Tongue (tissue), 2 donors: ENCODE measurements around the gene AGA. TPM values are rescaled to one million over a fixed set of nuclear protein-coding genes. Genes with fewer than 3 reads are reported as not detected.

Experiments
- DNase-seq: peaks from one replicate; pipeline ENCODE4 v3.0.0-alpha.2; 2015
- total RNA-seq: library from RNA; depleted of rRNA; stranded (reverse); fragments of >200 nt; gene quantifications from one replicate; pipeline ENCODE4 v1.2.3, GENCODE V29; 2014

The AGA gene
- total RNA-seq, result 19.1 TPM

DNA sequence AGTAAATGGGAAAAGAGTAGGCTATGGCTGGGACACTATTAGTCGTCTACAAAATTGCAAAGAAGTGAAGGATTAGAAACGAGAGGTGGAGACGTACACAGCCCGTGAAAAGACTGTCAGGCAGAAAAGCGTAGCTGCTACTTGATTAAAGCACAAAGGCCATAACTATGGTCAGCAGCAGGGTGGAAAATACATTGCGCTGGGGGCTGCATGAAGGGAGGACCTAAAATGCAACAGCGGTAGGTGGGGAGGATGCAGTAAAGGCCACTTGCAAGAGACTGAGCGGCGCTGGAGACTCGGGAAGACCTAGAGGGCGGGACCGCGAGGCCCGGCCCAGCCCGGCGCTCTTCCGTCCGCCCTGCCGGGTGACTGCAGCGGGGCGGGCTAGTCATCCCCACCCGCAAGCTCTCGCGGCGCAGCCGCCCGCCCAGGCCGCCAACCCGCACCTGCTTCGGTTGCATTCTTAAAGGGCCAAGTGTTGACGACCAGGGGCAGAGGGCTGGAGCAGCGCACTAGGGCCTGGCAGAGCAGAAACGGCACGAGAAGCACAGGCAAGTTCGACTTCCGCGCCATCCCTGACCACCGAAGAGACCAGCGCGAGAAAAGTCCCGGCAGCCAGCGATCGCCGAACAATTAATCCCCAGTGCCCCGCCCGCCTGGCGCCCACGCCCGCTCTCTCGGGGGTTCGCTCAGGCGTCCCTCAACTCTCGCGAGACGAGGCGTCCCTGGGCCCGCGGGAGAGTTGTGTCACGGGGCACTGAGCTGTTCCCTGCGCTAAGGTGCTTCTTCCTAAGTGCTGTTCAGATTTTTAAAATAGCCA is at the start of gene AGA:
AGA (minus strand) TSS at position 635 of the 820 bp plus-strand sequence; CDS start at position 573, 62 bp downstream.
- peak; percentile 97 for DNase-seq

DNA sequence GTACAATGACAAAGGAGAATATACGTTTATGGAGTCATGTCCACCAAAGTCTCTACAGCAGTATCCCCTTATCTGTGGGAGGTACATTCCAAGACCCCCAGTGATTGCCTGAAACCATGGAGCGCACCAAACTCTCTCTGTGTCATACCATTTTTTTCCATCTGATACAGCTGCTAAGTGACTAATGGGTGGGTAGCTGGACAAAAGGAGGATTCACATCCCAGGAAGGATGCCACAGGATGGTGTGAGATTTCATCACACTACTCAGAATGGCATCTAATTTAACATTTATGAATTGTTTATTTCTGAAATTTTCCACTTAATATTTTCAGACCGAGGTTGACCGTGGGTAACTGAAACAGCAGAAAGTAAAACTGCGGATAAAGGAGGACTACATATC is 49.8 kb upstream of the AGA start:
- no peak for DNase-seq

DNA sequence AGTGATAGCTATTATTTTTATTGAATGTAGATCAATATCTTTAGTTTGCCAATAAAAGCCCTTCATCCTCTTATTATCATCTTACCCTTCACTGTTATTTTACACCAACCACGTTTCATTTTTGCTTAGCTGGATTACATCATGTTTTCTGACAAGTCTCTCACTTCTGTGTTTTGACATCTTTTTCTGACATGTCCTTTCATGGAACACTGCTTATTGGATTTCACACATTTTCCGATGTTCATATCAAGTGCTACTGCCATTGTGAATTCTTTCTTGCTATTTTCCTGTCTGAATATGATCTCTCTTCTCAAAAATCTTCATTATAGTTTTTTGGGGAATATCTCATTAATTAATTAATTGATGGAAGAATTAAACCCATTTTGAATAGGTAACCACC is 48.5 kb upstream of the AGA start:
- no peak for DNase-seq

DNA sequence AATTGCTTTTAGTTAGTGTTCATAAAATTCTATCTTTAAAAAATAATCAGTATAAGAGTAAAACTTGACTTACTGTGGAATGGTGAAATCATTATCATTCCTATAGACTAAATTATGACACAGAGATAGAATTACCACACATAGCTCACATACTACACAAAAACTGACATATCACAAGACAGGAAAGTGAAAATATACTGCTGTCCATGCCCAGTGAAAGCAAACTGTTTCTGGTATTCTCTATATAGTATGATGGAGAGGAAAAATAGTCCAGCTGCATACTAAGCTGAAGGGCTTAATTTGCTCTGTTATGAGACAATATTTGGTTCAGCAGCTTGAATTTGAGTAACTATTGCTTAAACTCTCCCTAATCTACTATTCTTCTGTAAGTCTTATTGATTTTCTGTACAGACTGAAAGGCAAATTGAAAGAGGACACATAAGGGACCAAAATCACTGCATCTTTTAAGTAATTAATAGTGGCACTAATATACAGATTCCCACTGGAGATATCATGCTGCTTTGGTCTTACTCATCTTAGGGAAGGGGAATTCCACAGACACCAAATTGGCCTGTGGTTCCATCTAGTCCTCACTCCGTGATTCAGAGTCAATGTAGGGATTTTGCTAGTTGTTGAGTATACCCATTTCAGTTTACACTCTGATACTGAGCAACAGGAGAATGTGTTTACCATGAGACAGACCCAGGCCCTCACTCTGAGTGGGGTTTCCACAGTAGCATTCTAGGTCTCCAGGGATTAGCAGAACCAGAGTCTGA is 47.4 kb upstream of the AGA start:
- DNase-seq, result no peak

DNA sequence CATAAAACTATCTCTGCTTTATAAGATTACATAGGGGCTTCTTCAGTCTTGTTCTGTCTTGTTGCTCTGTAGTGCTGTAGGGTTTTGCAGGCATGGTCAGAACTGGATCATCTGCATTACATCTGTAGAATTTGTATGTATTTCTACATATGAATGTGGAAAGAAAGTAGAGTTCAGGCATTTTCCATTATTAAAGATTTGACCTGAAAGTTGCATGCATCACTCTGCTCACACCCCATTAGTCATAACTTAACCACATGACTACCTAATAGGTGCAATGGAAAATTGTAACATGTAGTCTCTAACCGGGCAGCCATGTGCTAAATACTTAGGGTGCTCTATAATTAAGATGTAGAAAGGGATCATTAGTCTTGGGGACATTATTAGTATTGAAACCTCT is 45.7 kb upstream of the AGA start:
- no peak for DNase-seq

DNA sequence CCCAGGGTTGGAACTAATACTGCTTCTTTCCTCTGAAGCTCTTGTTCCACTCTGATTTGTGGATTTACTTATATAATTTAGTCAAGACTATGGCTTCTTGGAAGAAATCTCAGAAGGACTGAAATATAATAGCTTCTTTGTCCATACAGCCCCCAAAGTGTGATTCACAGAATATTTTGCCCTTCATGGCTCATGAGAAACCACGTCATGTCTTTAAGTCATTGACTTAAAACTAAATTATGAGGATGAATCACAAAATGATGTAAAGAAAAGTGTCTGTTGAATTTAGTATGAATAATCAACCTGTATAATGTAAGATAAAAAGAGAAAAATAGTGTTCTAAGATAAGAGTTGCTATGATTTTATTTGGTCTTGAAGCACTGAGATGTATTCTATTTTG is 43.3 kb upstream of the AGA start:
- DNase-seq, result no peak

DNA sequence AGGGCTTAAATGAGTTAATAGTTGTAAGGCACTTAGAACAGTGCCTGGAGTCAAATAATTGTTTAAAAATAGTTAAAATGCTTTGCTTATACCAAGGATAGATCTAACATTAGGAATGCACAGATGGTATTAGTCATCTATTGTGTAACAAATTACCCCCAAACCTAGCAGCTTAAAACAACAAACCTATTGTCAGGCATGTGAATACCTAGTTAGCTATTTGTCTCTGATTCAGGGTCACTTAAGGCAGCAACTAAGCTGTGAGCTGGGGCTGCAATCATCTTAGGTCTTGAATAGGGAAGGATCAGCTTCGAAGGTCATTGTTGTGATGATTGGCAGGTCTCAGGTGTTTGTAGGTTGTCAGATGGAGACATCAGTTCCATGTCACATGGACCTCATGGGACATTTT is 42.4 kb upstream of the AGA start:
- DNase-seq, result no peak

DNA sequence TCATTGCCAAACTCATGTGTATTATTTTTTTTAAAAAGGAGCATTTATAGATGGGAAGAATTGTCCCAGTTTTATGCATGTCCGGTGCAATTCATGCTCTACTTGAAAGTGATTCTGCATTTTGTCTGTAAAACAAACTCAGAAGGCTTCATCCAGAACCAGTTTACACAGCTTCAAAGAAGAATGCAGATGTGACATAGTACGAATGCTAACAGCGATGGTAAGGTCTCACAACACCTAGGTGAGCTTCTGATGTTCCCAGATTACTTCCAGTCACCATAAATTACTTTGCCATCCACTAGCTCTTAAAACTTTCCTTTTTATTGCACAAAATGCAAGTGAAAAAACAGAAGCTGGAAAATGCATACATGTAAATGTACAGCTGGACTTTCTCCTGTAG is 41.5 kb upstream of the AGA start:
- DNase-seq, result no peak

DNA sequence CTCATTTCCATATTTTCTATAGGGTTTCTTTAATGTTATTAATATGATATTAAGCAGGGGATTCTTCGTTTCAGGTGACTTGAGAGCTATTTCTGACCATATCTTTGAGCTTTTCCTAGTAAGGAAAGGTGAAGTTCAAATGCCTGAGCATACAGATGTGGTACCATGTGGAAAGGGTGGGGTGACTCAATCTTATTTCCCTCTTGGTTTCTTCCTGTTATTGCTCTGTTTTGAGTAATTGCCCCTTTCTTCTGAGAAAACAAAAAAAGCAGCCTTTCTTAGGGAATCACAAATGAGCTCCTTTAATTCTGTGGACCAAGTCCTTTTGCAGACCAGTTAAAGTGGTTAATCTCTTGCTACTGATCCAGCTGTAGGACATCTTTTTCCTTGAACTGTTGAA is 41.0 kb upstream of the AGA start:
- no peak for DNase-seq

DNA sequence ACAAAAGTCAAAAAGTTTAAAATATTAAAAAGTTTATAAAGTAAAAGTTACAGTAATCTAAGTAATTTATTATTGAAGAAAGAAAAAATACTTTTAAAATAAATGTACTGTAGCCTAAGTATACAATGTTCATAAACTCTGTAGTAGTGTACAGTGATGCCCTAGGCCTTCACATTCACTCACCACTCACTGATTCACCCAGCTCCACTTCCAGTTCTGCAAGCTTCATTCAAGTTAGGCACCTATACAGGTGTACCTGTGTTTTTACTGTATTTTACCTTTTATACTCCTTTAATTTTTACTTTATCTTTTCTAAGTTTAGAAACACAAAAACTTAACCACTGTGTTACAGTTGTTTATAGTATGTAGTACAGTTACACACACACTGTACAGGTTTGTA is 40.1 kb upstream of the AGA start:
- DNase-seq, result no peak

DNA sequence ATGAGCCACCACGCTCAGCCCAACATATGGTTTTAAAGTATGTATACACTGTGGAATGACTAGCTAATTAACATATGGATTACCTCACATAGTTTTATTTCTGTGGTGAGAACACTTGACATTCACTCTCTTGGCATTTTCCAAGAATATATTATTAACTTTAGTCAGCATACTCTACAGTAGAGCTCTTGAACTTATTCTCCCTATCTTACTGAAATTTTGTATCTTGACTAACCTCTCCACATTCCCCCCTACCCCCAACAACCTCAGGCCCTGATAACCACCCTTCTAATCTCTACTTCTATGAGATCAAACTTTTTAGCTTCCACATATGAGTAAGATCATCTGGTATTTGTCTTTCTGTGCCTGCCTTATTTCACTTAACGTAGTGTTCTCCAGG is 38.6 kb upstream of the AGA start:
- DNase-seq, result no peak

DNA sequence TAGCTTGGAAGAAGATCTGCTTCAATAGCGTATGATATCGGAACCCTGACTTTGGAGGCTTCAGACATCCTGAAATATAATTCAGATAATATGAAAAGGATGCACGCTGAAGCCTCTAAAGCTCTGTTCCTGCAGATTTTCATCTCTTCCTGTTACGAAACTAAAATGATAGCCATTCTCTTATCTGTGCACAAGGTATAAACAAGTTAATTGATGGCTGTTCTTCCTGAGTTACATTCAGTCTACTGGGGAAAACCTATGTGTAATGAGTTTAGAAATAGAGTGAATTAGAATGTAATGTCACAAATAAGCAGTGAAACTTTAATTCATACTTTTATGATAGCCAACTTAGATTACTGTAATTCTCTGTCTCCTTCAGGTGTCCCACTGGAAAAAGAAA is 36.8 kb upstream of the AGA start:
- no peak for DNase-seq

DNA sequence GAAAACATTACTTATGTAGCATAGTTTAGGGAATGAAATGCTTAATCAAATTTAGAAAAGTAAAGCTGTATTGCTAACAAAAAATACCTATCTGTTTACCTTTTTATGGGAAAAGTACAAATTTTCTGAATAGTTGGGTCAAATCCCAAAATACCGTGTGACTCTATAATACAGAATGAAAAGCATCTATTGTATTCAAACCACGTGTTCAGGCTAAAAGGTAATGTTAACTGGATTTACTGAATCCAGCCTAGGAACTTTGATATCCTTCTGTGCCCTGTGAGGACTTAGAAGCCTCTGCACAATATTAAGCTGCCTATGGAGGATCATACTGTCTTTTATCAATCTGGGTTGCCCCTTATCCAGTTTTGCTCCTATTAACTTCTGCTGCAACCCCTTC is 36.3 kb upstream of the AGA start:
- no peak for DNase-seq

DNA sequence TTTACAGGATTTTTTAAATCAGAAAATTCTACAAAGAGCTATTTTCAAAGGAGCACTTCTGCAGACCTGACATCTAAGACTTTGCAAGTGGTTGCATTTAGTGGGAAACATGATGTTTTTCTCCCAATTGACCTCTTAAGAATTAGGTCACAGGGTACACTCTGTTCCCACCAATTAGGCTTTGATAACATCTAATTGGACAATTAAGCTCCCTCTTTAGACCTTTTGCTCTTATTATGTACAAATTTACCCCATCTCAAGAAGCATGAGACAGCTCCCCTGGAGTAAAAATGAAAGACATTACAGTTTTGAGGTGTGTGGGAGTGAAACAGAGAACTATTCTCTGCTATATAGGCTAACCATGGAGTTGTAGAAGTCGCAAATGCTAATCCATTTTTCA is 31.8 kb upstream of the AGA start:
- DNase-seq, result no peak

DNA sequence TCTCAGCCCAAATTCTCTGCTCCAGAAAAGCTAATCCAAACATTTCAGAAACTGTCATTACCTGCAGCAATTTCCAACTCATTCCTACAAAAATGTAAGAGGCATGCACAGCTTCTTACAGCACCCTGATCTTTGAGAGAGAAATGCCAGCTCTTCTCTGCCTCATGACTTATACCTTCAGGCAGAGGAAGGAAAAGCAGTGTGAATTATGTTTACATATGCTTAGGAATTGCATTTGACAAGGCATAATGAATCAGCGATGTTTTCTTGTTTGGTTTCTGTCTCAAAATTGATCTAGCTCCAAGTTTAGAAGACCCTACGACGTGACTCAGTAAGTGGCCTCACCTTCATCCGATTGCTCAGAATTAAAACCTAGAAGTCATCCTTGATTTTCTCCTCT is 21.8 kb upstream of the AGA start:
- DNase-seq, result no peak

DNA sequence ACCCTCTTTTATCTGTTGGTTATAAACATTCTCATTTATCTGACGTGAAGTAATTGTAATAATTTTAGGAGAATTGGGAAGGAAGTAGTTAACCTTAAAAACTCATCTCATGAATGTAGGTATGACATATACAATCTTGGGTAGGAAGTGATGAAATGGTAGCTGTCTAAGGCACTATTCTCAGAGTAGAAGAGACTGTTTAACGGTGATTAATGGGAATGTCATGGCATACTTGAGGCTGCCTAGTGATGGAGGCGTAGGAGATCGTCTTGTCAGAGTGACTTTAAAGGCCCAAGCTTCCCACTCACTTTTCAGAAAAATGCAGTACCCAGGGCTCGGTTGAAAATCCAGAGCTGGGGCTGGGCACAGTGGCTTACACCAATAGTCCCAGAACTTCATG is 19.4 kb upstream of the AGA start:
- no peak for DNase-seq

DNA sequence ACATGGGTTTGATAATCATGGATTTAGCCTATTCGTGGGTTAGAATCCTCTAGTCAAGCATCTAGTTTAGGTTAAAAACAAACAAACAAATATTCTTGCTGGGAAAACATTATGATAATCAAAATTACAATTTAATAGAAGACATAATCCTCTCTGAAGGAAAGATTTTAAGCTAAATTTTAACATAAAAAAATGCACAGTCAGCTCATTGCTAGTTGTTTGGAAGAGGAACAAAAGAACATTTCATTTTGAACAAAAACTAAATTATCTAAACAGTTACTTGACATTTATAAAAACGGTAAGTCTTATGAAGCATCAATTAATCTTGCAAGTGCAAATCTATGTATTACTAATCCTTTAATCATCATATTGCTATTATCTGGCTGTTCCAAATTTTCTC is 18.2 kb upstream of the AGA start:
- DNase-seq, result no peak

DNA sequence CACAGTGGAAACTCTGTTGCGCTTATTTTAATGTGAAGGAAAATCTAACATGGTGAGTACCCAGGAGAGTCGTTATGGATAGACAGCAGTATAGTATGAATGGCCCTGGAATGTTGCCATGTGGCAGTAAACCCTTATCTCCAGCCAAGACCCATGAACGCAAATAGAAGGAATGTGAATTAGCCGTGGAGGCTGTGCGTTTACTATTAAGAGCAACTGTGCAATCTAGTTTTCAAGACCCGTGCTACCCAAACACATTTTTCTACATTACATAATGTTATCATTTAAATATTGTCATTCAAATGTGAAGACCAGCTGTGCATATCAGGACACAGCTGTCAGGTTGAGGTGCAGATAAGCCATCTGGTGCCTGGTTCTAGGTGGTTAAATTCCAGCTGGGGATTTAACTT is 13.3 kb upstream of the AGA start:
- peak; percentile 65 for DNase-seq

DNA sequence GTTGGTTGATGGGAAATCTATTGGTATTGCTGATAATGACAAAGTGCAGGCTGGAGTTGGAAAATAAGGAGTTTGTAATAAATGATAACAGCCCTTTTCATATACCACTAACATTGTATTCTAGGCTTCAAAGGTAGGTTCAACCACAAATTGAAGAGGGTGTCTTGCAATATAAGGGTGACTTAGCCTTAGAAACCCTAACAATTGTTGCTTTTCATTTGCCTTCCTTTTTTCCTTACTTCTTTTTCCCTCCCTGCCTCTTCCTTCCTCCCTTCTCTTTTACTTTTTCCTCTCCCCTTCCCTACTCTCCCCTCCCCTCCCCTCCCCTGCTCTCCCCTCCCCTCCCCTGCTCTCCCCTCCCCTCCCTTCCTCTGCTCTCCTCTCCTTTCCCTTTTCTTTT is 10.9 kb upstream of the AGA start:
- DNase-seq, result no peak

DNA sequence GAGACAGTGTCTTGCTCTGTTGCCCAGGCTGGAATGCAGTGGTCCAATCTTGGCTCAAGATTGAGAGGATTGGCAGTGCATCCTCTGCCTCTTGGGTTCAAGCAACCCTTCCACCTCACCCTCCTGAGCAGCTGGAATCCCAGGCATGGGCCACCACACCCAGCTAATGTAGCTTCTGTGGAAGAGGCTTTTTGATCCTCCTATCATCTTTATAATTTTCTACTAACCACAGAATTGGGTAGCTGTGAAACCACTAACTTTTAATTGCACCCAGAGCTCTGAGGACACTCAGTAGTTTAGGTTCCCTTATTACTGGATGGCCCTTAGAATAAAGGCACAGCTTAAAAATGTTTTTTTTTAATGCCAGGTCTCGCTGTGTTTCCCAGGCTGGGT is 8.9 kb upstream of the AGA start:
- DNase-seq, result no peak

DNA sequence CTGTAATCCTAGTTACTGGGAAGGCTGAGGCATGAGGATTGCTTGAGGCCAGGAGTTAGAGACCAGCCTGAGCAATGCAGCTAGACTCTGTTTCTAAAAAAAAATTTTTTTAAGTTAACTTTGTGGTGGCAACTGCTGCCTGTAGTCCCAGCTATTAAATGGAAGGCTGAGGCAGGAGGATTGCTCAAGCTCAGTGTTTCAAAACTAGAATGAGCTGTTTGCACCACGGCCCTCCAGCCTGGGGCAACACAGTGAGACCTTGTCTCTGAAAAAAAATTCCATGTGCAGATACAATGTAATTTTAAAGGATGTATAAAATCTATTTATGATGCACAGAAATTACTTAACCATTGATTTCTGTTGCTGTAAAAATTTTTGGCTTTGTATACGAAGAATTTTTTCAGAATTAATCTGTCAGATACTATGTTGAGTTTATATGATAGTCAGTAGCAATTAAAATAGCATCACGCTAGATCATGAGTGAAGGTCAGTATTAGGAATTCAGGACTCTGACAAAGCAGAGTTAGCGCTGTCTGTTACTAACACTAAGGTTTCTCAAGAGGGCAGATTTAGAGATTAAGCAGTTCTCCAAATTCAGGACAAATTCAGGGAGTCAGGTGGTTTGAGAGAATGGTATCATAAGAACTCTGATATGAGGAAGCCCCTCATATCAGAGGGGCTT is 8.3 kb upstream of the AGA start:
- no peak for DNase-seq

DNA sequence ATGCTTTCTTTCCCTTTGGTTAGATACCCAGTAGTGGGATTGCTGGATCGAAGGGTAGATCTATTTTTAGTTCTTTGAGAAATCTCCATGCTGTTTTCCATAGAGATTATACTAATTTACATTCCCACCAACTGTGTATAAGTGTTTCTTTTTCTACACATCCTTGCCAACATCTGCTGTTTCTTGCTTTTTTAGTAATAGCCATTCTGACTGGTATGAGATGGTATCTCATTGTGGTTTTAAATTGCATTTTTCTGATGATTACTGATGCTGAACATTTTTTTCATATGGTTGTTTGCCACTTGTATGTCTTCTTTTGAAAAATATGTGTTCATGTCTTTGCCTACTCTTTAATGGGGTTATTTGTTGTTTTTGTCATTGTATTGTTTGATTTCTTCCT is 6.6 kb upstream of the AGA start:
- no peak for DNase-seq

DNA sequence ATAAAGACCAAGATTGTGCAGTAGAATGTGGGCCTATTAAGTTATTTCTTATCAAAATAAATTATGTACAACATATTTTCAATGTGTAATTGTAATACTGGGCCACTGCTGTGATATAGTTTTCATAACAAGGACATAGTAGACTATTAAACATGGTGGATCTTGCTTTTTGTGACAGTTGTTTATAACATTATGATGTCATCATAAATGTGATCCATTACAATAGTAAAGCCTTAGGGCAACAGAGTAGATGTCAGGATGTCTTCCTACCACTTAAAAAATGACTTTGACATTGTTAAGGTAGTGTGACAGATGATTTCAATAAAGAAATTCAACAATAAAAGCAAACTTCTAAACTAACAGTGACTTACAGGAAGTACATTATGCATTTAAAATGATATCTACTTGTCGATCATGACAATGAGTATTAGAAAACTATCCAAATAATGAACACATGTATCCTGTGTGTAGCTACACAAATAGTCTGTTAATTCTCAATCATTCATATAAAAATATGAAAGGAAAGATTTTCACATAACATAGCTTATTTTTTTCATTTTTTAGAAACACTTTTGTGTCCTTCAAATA is 5.3 kb upstream of the AGA start:
- DNase-seq, result no peak
